PC-3 (cell line): ENCODE results near the gene DBP. TPM values are rescaled to one million over a fixed set of nuclear protein-coding genes. Genes with fewer than 3 reads are reported as not detected.

Source experiments
- ATAC-seq: fragments of 200-7000 bp; cut with Tn5 transposase; 2 replicates; pipeline ENCODE4 v1.9.1; 2020; ENCODE audit warnings: mild to moderate bottlenecking, moderate library complexity
- BruUV-seq: library from RNA; stranded (reverse); fragments of 400-500 nt; replicated peaks from 2 replicates; lab custom pipeline; 2021; lab: Mats Ljungman, UMichigan
- CTCF ChIA-PET: fragments of 300-600 bp; sonication (Branson Sonifier 250); formaldehyde crosslinking; loops from one replicate; lab custom pipeline; 2022; ENCODE audit warnings: antibody characterized with exemption; lab: Charles Lee
- POLR2A ChIA-PET: fragments of 300-600 bp; sonication (Branson Sonifier 250); formaldehyde crosslinking; loops from one replicate; lab custom pipeline; 2022; ENCODE audit warnings: antibody characterized with exemption; ENCODE audit not compliant: unreplicated experiment; lab: Charles Lee
- DNase-seq: peaks from one replicate; pipeline ENCODE4 v3.0.0-alpha.2; 2015
- H2AFZ ChIP-seq: fragments of 300-600 bp; sonication (generic); 2 replicates; pipeline ENCODE4 v1.6.0; 2016; ENCODE audit warnings: antibody characterized with exemption, low read length
- H3F3A ChIP-seq: fragments of 300-600 bp; sonication (generic); one replicate; pipeline ENCODE4 v1.6.0; 2017; ENCODE audit warnings: antibody characterized with exemption, low read length, control low read depth, mild to moderate bottlenecking; ENCODE audit not compliant: unreplicated experiment
- H3K27ac ChIP-seq: fragments of 300-600 bp; sonication (generic); 2 replicates; pipeline ENCODE4 v1.5.1; 2016; ENCODE audit warnings: mild to moderate bottlenecking, low read length
- H3K27me3 ChIP-seq: fragments of 300-600 bp; sonication (generic); 2 replicates; pipeline ENCODE4 v1.6.1; 2016; ENCODE audit warnings: low read length, mixed read lengths
- H3K36me3 ChIP-seq: fragments of 300-600 bp; sonication (generic); 2 replicates; pipeline ENCODE4 v1.6.1; 2016; ENCODE audit warnings: low read depth, mixed run types, low read length, mixed read lengths
- H3K4me1 ChIP-seq: fragments of 300-600 bp; sonication (generic); 2 replicates; pipeline ENCODE4 v1.5.1; 2016; ENCODE audit warnings: low read length; ENCODE audit not compliant: insufficient read depth
- H3K4me2 ChIP-seq: fragments of 300-600 bp; sonication (generic); 2 replicates; pipeline ENCODE4 v1.6.0; 2016; ENCODE audit warnings: low read length
- H3K4me3 ChIP-seq: fragments of 300-600 bp; sonication (generic); 2 replicates; pipeline ENCODE4 v1.5.1; 2016; ENCODE audit warnings: mild to moderate bottlenecking, low read length, mixed read lengths
- H3K79me2 ChIP-seq: fragments of 300-600 bp; sonication (generic); 2 replicates; pipeline ENCODE4 v1.6.1; 2017; ENCODE audit warnings: low read length, mixed read lengths
- H3K9ac ChIP-seq: fragments of 300-600 bp; sonication (generic); 2 replicates; pipeline ENCODE4 v1.6.0; 2016; ENCODE audit warnings: mild to moderate bottlenecking, low read length
- H3K9me2 ChIP-seq: fragments of 300-600 bp; sonication (generic); replicated peaks from 2 replicates; pipeline ENCODE4 v1.6.1; 2016; ENCODE audit warnings: mixed run types, low read length, mixed read lengths
- H3K9me3 ChIP-seq: fragments of 300-600 bp; sonication (generic); 2 replicates; pipeline ENCODE4 v1.6.1; 2016; ENCODE audit warnings: low read length, mixed read lengths
- H4K20me1 ChIP-seq: fragments of 300-600 bp; sonication (generic); 2 replicates; pipeline ENCODE4 v1.6.1; 2016; ENCODE audit warnings: low read length, mixed read lengths
- EZH2 ChIP-seq: fragments of 300-600 bp; sonication (generic); IDR thresholded peaks from one replicate; pipeline ENCODE4 v1.6.1; 2017; ENCODE audit warnings: antibody characterized with exemption, mild to moderate bottlenecking, low read length; ENCODE audit not compliant: unreplicated experiment
- EZH2phosphoT487 ChIP-seq: fragments of 300-600 bp; sonication (generic); IDR thresholded peaks from 2 replicates; pipeline ENCODE4 v1.6.1; 2018; ENCODE audit warnings: mild to moderate bottlenecking, antibody characterized with exemption, low read length, borderline replicate concordance
- intact Hi-C: fragments of 100-400 bp; cut with micrococcal nuclease; formaldehyde crosslinking; loops from 2 replicates; pipeline ENCODE4 v1.9.0; 2023
- total RNA-seq: library from RNA; depleted of rRNA; stranded (reverse); fragments of >200 nt; gene quantifications from 2 replicates; pipeline ENCODE4 v1.2.3, GENCODE V29; 2014
- TF ChIP-seq, protein P1 (sequence below): fragments of 300-600 bp; sonication (generic); conservative IDR thresholded peaks from 2 replicates; pipeline ENCODE4 v1.5.1; 2017; ENCODE audit warnings: antibody characterized with exemption, low read depth, mild to moderate bottlenecking, low read length

The DBP gene
- total RNA-seq, 1 experiment from 2014 or later: 12.2 TPM

GRCh38 chr19:48618916-48619691, 18.1 kb downstream of the DBP start, which contains the start of the genes RPL18 and SPHK2:
Gene RPL18 (minus strand): TSS chr19:48619178. CDS start chr19:48619143, 35 bp downstream.
Gene SPHK2 (plus strand): TSS chr19:48619506. CDS start chr19:48620515, 1,009 bp downstream.
- Histone ChIP-seq H3K27me3 (no peaks in the 10 kb centered on the region), H3K36me3 (peaks cover 35% of the 10 kb centered on the region), H3K9me3 (no peaks in the 10 kb centered on the region), H4K20me1 (peaks cover 32% of the 10 kb centered on the region), H3K27ac (peak within 1 kb of the TSS; percentile 47), H3K4me1 (peaks cover 27% of the 10 kb centered on the region), H3K9me2 (no peaks in the 10 kb centered on the region), H3K9ac (peak within 1 kb of the TSS; percentile 99), H2AFZ (peak within 1 kb of the TSS; percentile 87), H3K79me2 (peaks cover 42% of the 10 kb centered on the region), H3F3A (no peaks in the 10 kb centered on the region), H3K4me2 (peak within 1 kb of the TSS; percentile 98), H3K4me3 (peak within 1 kb of the TSS; percentile 100)
- intact Hi-C loops: loop anchor here (1.0 kb wide), 1 partner anchor 18 kb away; the partner anchor contains the start of gene DBP
- TF ChIP-seq EZH2phosphoT487 (no peak), EZH2 (no peak)
- TF ChIP-seq, protein P1, sequence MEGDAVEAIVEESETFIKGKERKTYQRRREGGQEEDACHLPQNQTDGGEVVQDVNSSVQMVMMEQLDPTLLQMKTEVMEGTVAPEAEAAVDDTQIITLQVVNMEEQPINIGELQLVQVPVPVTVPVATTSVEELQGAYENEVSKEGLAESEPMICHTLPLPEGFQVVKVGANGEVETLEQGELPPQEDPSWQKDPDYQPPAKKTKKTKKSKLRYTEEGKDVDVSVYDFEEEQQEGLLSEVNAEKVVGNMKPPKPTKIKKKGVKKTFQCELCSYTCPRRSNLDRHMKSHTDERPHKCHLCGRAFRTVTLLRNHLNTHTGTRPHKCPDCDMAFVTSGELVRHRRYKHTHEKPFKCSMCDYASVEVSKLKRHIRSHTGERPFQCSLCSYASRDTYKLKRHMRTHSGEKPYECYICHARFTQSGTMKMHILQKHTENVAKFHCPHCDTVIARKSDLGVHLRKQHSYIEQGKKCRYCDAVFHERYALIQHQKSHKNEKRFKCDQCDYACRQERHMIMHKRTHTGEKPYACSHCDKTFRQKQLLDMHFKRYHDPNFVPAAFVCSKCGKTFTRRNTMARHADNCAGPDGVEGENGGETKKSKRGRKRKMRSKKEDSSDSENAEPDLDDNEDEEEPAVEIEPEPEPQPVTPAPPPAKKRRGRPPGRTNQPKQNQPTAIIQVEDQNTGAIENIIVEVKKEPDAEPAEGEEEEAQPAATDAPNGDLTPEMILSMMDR: no peak
- peak; percentile 91 for ATAC-seq
- POLR2A ChIA-PET: interaction anchor here (0.5 to 0.6 kb wide), 7 partner anchors 14 to 1301 kb away, joined by 3 to 9 read pairs (median 5); no protein-coding TSS in a partner anchor
- CTCF ChIA-PET: interaction anchor here (0.6 kb wide), 1 partner anchor 56 kb away, joined by 3 read pairs; no protein-coding TSS in a partner anchor
- peak; percentile 96 for DNase-seq
- BruUV-seq: no TSS peak

GRCh38 chr19:48618278-48618915, 18.8 kb downstream of the DBP start:
- H3K9ac ChIP-seq: peak overlapping the region; percentile 99
- peaks cover 35% of the 10 kb centered on the region for H3K36me3 ChIP-seq
- POLR2A ChIA-PET: interaction anchor here (0.5 to 0.6 kb wide), 2 partner anchors 25 to 307 kb away, joined by 5 to 9 read pairs; no protein-coding TSS in a partner anchor
- CTCF ChIA-PET: interaction anchor here (0.6 kb wide), 1 partner anchor 55 kb away, joined by 3 read pairs; no protein-coding TSS in a partner anchor
- H2AFZ ChIP-seq: no peak overlapping the region
- peaks cover 42% of the 10 kb centered on the region for H3K79me2 ChIP-seq
- intact Hi-C loops: no loop called here
- TF ChIP-seq, protein P1: no peak
- no peak for TF ChIP-seq EZH2
- TF ChIP-seq EZH2phosphoT487: no peak
- no peaks in the 10 kb centered on the region for H3K9me3 ChIP-seq
- BruUV-seq: TSS peak; percentile 79
- no peaks in the 10 kb centered on the region for H3K9me2 ChIP-seq
- peaks cover 27% of the 10 kb centered on the region for H3K4me1 ChIP-seq
- DNase-seq (no peak), ATAC-seq (no peak)
- no peaks in the 10 kb centered on the region for H3F3A ChIP-seq
- peak overlapping the region; percentile 44 for H3K27ac ChIP-seq
- no peaks in the 10 kb centered on the region for H3K27me3 ChIP-seq
- peak overlapping the region; percentile 100 for H3K4me3 ChIP-seq
- peaks cover 32% of the 10 kb centered on the region for H4K20me1 ChIP-seq
- peak overlapping the region; percentile 98 for H3K4me2 ChIP-seq
